Hepatocyte (in vitro differentiated cells): ENCODE results near the gene IL17B. TPM values are rescaled to one million over a fixed set of nuclear protein-coding genes. Genes with fewer than 3 reads are reported as not detected.
A peak's percentile ranks its signal among the peaks of the same experiment; 100 is the strongest.

Source experiments
- DNase-seq: peaks from one replicate; pipeline ENCODE4 v3.0.0-alpha.2; 2016; ENCODE audit warnings: low spot score
- H2AFZ ChIP-seq: fragments of 200-600 bp; sonication (generic); 2 replicates; pipeline ENCODE4 v1.6.0; 2016; ENCODE audit warnings: antibody characterized with exemption, mild to moderate bottlenecking
- H3K27ac ChIP-seq: fragments of 200-600 bp; sonication (generic); 2 replicates; pipeline ENCODE4 v1.5.1; 2016; ENCODE audit warnings: mild to moderate bottlenecking
- H3K27me3 ChIP-seq: fragments of 200-600 bp; sonication (generic); 2 replicates; pipeline ENCODE4 v1.6.1; 2016
- H3K36me3 ChIP-seq: fragments of 200-600 bp; sonication (generic); replicated peaks from 2 replicates; pipeline ENCODE4 v1.5.1; 2016; ENCODE audit warnings: low read depth; ENCODE audit not compliant: insufficient read depth
- H3K4me1 ChIP-seq: fragments of 200-600 bp; sonication (generic); 2 replicates; pipeline ENCODE4 v1.5.1; 2016; ENCODE audit warnings: mild to moderate bottlenecking, moderate library complexity; ENCODE audit not compliant: insufficient read depth
- H3K4me2 ChIP-seq: fragments of 200-600 bp; sonication (generic); 2 replicates; pipeline ENCODE4 v1.6.0; 2016
- H3K4me3 ChIP-seq: fragments of 200-600 bp; sonication (generic); 2 replicates; pipeline ENCODE4 v1.5.1; 2016; ENCODE audit warnings: mild to moderate bottlenecking
- H3K79me2 ChIP-seq: fragments of 200-600 bp; sonication (generic); 2 replicates; pipeline ENCODE4 v1.6.0; 2017; ENCODE audit warnings: mild to moderate bottlenecking
- H3K9me2 ChIP-seq: fragments of 200-600 bp; sonication (generic); replicated peaks from 2 replicates; pipeline ENCODE4 v1.6.0; 2017; ENCODE audit warnings: mild to moderate bottlenecking; ENCODE audit not compliant: insufficient read depth
- H3K9me3 ChIP-seq: fragments of 200-600 bp; sonication (generic); 2 replicates; pipeline ENCODE4 v1.5.1; 2016; ENCODE audit warnings: low read depth, mild to moderate bottlenecking
- H4K20me1 ChIP-seq: fragments of 200-600 bp; sonication (generic); 2 replicates; pipeline ENCODE4 v1.6.0; 2016; ENCODE audit warnings: mild to moderate bottlenecking; ENCODE audit not compliant: insufficient read depth, poor library complexity, severe bottlenecking
- EZH2 ChIP-seq: fragments of 200-600 bp; sonication (generic); IDR thresholded peaks from 2 replicates; pipeline ENCODE4 v1.6.1; 2016; ENCODE audit warnings: antibody characterized with exemption, mild to moderate bottlenecking, borderline replicate concordance
- EZH2phosphoT487 ChIP-seq: fragments of 200-600 bp; sonication (generic); IDR thresholded peaks from one replicate; pipeline ENCODE4 v1.6.1; 2018; ENCODE audit warnings: antibody characterized with exemption, mild to moderate bottlenecking, low read depth, moderate library complexity; ENCODE audit not compliant: unreplicated experiment, severe bottlenecking
- WGBS: methylation state at CpG from one replicate; pipeline ENCODE4 v1.1.6; 2016; ENCODE audit warnings: low lambda C conversion rate; ENCODE audit errors: missing lambda C conversion rate; 5-methylcytosine and 5-hydroxymethylcytosine counted together
- microRNA counts: library from miRNA; unstranded; fragments of <30 nt; microRNA quantifications from one replicate; lab custom pipeline; 2017
- polyA plus RNA-seq: library from polyadenylated mRNA; unstranded; fragments of >200 nt; fragmentation: Nextera tagmentation; extraction: Ambion mirVana; gene quantifications from 2 replicates; pipeline ENCODE4 v1.2.1, GENCODE V29; 2016
- total RNA-seq: library from RNA; depleted of rRNA; stranded (reverse); fragments of >200 nt; gene quantifications from 2 replicates; pipeline ENCODE4 v1.2.3, GENCODE V29; 2014
- TF ChIP-seq, protein P1 (sequence below): fragments of 200-600 bp; sonication (generic); IDR thresholded peaks from 2 replicates; pipeline ENCODE4 v1.5.1; 2016; ENCODE audit warnings: antibody characterized with exemption, mild to moderate bottlenecking; ENCODE audit not compliant: poor library complexity

Gene IL17B
- total and polyA plus RNA-seq, 2 experiments from 2014 or later = not detected

DNA sequence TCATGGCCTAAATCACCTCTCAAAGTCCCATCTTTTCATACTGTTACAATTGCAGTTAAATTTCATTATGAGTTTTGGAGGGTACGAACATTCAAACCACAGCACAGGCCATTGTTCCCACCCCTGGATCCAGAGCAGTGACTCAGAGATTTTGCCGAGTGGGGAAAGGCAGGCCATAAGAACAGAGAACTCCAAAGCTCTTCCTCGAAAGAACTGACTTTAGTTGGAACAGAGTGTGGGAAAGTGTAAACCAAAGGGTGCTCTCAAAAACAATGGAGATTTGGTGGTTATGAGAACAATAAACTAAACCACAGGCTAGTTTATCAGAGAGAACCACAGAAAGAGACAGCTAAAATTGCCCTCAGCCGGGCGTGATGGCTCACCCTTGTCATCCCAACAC lies 53.2 kb downstream of the IL17B start:
- no peak overlapping the region for H3K27ac ChIP-seq
- H3K36me3 ChIP-seq = no peaks in the 10 kb centered on the region
- H4K20me1 ChIP-seq = no peaks in the 10 kb centered on the region
- H2AFZ ChIP-seq = no peak overlapping the region
- TF ChIP-seq EZH2 (no peak), EZH2phosphoT487 (no peak)
- TF ChIP-seq, protein P1, sequence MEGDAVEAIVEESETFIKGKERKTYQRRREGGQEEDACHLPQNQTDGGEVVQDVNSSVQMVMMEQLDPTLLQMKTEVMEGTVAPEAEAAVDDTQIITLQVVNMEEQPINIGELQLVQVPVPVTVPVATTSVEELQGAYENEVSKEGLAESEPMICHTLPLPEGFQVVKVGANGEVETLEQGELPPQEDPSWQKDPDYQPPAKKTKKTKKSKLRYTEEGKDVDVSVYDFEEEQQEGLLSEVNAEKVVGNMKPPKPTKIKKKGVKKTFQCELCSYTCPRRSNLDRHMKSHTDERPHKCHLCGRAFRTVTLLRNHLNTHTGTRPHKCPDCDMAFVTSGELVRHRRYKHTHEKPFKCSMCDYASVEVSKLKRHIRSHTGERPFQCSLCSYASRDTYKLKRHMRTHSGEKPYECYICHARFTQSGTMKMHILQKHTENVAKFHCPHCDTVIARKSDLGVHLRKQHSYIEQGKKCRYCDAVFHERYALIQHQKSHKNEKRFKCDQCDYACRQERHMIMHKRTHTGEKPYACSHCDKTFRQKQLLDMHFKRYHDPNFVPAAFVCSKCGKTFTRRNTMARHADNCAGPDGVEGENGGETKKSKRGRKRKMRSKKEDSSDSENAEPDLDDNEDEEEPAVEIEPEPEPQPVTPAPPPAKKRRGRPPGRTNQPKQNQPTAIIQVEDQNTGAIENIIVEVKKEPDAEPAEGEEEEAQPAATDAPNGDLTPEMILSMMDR = no peak
- no peak overlapping the region for H3K4me3 ChIP-seq
- no peak for DNase-seq
- H3K4me2 ChIP-seq = no peak overlapping the region
- H3K9me2 ChIP-seq = no peaks in the 10 kb centered on the region
- peaks cover 43% of the 10 kb centered on the region for H3K4me1 ChIP-seq
- 95% methylated on average over 5 of the region's 5 CpGs for WGBS
- no peaks in the 10 kb centered on the region for H3K27me3 ChIP-seq
- H3K79me2 ChIP-seq = no peaks in the 10 kb centered on the region
- H3K9me3 ChIP-seq = no peaks in the 10 kb centered on the region

DNA sequence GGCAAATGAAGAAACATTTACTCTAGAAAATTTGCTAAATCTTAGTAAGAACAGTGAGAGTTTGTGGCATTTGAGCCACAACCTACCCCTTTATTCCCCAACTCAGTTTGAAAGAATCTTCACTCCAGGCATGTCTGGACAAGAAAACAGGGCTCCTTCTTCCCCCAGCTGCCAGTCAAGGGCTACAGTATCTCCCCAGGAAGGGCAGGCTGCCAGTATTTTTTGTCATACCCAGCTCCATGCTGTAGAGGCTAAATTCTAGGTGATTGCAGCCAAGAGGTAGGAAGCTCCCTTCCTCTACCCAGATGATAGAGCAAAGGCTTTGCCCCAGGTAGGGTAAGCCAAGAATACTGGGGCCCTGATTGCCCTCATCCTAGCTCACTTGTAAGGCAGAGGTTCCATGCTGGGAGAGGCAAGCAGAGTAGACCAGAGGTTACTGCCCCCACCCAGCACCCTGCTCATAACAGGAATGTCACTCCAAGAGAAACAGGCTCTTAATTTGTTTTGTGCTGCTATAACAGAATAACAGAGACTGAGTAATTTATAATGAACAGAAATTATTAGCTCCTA lies 53.8 kb downstream of the IL17B start:
- H3K27ac ChIP-seq = peak overlapping the region; percentile 91
- no peak overlapping the region for H3K4me2 ChIP-seq
- no peaks in the 10 kb centered on the region for H3K9me2 ChIP-seq
- H3K36me3 ChIP-seq = no peaks in the 10 kb centered on the region
- no peak for DNase-seq
- no peak overlapping the region for H3K4me3 ChIP-seq
- no peak overlapping the region for H2AFZ ChIP-seq
- no peaks in the 10 kb centered on the region for H3K27me3 ChIP-seq
- TF ChIP-seq EZH2phosphoT487 (no peak), EZH2 (no peak)
- TF ChIP-seq, protein P1 = no peak
- H4K20me1 ChIP-seq = no peaks in the 10 kb centered on the region
- no peaks in the 10 kb centered on the region for H3K9me3 ChIP-seq
- H3K4me1 ChIP-seq = peaks cover 50% of the 10 kb centered on the region
- no peaks in the 10 kb centered on the region for H3K79me2 ChIP-seq

DNA sequence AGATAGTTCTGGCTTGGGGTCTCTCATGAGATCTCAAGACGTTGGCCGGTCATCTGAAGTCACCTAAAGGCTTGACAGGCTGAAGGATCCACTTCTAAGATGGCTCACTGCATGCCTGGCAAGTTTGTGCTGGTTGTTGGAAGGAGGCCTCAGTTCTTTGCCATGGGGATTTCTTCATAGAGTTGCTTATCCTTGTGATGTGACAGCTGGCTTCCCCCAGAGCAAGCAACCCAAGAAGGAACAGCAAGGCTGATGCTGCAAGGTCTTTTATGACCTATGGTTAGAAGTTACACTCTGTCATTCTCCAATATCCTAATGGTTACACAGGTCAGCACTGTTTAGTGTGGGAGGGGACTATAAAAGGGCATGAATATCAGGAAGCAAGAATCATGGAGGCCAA lies 54.5 kb downstream of the IL17B start:
- no peak overlapping the region for H3K4me3 ChIP-seq
- no peak overlapping the region for H3K4me2 ChIP-seq
- no peak overlapping the region for H2AFZ ChIP-seq
- 91% methylated on average over 2 of the region's 2 CpGs for WGBS
- no peaks in the 10 kb centered on the region for H4K20me1 ChIP-seq
- H3K27me3 ChIP-seq = no peaks in the 10 kb centered on the region
- H3K27ac ChIP-seq = peak overlapping the region; percentile 91
- H3K9me2 ChIP-seq = no peaks in the 10 kb centered on the region
- no peaks in the 10 kb centered on the region for H3K79me2 ChIP-seq
- H3K4me1 ChIP-seq = peaks cover 53% of the 10 kb centered on the region
- TF ChIP-seq EZH2 = no peak
- TF ChIP-seq, protein P1 = no peak
- TF ChIP-seq EZH2phosphoT487 = no peak
- no peaks in the 10 kb centered on the region for H3K36me3 ChIP-seq
- no peak for DNase-seq
- H3K9me3 ChIP-seq = no peaks in the 10 kb centered on the region

MicroRNA genes within 50 kb of the gene (microRNA counts, 767-probe panel; counts per million panel counts)
- not detected for microRNA hsa-miR-143-3p (lab: Ali Mortazavi, UCI)

Other genes starting within 250 kb of the IL17B start
- 7.0 and 7.3 TPM in 2 replicates for gene ABLIM3, start 237.8 kb downstream of the IL17B start, total RNA-seq
- 7.8 and 8.1 TPM in 2 replicates for gene ABLIM3, start 237.8 kb downstream of the IL17B start, polyA plus RNA-seq
- gene AFAP1L1, start 107.4 kb downstream of the IL17B start, total RNA-seq = 1.2 and 1.3 TPM in 2 replicates
- 1.8 and 2.3 TPM in 2 replicates for gene AFAP1L1, start 107.4 kb downstream of the IL17B start, polyA plus RNA-seq
- gene GRPEL2, start 33.8 kb downstream of the IL17B start, total RNA-seq = 18.7 and 19.6 TPM in 2 replicates
- gene GRPEL2, start 33.8 kb downstream of the IL17B start, polyA plus RNA-seq = 6.7 and 7.6 TPM in 2 replicates
- gene PCYOX1L, start 21.2 kb downstream of the IL17B start, total RNA-seq = 8.9 and 9.1 TPM in 2 replicates
- gene PCYOX1L, start 21.2 kb downstream of the IL17B start, polyA plus RNA-seq = 12.9 and 14.4 TPM in 2 replicates
- gene CSNK1A1, start 172.1 kb upstream of the IL17B start, total RNA-seq = 220 and 231 TPM in 2 replicates
- gene CSNK1A1, start 172.1 kb upstream of the IL17B start, polyA plus RNA-seq = 102 and 106 TPM in 2 replicates
- gene ARHGEF37, start 202.2 kb upstream of the IL17B start, total RNA-seq = 2.0 and 2.3 TPM in 2 replicates
- gene ARHGEF37, start 202.2 kb upstream of the IL17B start, polyA plus RNA-seq = 2.9 and 3.1 TPM in 2 replicates